HT1080 (cell line): ENCODE data around the gene RYR1. TPM values are rescaled to one million over a fixed set of nuclear protein-coding genes. Genes with fewer than 3 reads are reported as not detected.
A peak's percentile ranks its signal among the peaks of the same experiment; 100 is the strongest.
"Not testable (repeated sequence)": the region's sequence is repeated elsewhere in the genome, so short reads cannot be mapped to it uniquely, and the experiment has no call there.

Experiments used
- DNase-seq: peaks from one replicate; pipeline ENCODE4 v3.0.0-alpha.2; 2015; ENCODE audit warnings: low read depth
- total RNA-seq: library from RNA; depleted of rRNA; stranded (reverse); fragments of >200 nt; shearing (Covaris generic); gene quantifications from 2 replicates; pipeline ENCODE4 v1.2.3, GENCODE V29; 2014

RYR1 gene
- total RNA-seq, 1 experiment from 2014 or later: not detected

GRCh38 chr19:38399537-38399936 lies 34.0 kb upstream of the RYR1 start:
- no peak for DNase-seq

GRCh38 chr19:38400361-38400760 lies 33.1 kb upstream of the RYR1 start:
- no peak for DNase-seq

DNA sequence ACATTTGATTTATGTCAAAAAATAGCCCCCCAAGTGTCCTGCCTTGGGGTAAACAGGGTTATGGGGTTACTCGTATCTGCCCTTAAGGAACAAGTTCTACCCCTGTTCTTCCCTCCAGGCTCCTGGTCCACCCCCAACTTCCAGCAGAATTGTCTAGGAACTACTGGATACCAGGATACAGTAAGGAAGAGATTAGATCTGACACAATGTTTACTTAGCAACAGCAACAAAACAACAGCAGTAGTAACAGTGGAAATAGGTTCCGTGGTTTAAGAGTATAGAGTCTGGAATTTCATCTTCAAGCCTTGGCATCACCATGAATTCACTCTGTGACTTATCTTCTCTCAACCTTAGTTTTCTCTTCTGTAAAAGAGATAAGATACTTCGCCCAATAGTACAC lies 32.3 kb upstream of the RYR1 start:
- peak; percentile 33 for DNase-seq

GRCh38 chr19:38402623-38402966 lies 30.9 kb upstream of the RYR1 start:
- no peak for DNase-seq

- DNase-seq: peak; percentile 94
These were observed 30.4 kb upstream of the RYR1 start, which contains the start of gene FAM98C for GRCh38 chr19:38402967-38403674. FAM98C (plus strand) TSS chr19:38403093; CDS start chr19:38403154, 61 bp downstream.

GRCh38 chr19:38404858-38405257 lies 28.6 kb upstream of the RYR1 start:
- no peak for DNase-seq

GRCh38 chr19:38405276-38405675 lies 28.2 kb upstream of the RYR1 start:
- no peak for DNase-seq

DNA sequence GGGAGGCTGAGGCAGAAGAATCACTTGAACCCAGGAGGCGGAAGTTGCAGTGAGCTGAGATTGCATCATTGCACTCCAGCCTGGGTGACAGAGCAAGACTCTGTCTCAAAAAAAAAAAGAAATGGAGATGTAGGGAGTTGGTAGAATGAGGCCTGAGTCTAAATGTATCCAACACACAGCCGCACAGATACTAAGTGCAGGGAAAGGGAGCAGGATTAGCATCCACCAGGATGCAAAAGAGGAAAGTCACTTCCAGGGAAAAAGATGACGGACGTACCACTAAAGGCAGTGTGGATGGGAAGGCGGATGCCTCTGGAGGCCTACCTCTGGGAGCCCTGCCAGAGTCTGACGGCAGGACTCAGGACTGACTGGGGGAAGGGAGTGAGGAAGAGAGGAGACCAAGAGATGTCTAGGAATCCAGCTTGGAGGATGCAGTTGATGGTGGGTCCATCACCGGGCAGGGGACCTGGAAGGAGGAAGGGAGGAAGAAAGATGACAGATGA lies 23.8 kb upstream of the RYR1 start:
- DNase-seq: peak; percentile 50

DNA sequence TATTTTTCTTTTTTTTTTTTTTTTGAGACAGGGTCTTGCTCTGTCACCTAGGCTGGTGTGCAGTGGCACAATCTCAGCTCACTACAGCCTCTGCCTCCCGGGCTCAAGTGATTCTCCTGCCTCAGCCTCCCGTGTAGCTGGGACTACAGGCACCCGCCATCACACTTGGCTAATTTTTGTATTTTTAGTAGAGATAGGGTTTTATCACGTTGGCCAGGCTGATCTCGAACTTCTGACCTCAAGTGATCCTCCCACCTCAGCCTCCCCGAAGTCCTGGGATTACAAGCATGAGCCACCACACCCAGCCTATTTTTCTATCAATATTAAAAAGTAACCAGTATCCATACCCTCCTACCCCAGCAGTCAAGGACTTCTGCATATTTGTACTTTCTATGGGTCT lies 23.1 kb upstream of the RYR1 start:
- DNase-seq: not testable (repeated sequence)

- DNase-seq: no peak
These were observed 22.3 kb upstream of the RYR1 start for GRCh38 chr19:38411041-38411712.

- not testable (repeated sequence) for DNase-seq
These were observed 21.6 kb upstream of the RYR1 start for GRCh38 chr19:38411898-38412297.

- no peak for DNase-seq
These were observed 21.0 kb upstream of the RYR1 start for GRCh38 chr19:38412491-38412890.

DNA sequence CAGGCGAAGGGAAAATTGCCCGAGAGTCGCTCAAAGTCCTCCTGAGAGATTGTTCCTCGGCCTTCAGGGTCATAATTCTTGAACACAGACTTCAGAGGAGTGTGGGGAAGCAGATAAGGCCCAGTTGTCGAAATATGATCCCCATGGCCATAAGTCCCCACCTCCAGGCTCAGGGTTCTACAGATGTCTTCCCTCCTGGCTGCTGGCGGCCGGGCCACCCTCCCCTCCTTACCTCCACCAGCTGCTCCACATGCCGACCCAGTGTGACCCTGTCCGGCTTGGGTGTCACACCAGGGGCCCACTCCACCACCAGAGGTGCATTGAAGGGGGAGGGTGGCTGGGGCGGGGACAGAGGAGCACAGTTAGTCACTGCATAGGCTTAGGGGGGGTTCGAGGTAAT lies 20.5 kb upstream of the RYR1 start:
- no peak for DNase-seq

- no peak for DNase-seq
These were observed 20.1 kb upstream of the RYR1 start for GRCh38 chr19:38413416-38413815.

DNA sequence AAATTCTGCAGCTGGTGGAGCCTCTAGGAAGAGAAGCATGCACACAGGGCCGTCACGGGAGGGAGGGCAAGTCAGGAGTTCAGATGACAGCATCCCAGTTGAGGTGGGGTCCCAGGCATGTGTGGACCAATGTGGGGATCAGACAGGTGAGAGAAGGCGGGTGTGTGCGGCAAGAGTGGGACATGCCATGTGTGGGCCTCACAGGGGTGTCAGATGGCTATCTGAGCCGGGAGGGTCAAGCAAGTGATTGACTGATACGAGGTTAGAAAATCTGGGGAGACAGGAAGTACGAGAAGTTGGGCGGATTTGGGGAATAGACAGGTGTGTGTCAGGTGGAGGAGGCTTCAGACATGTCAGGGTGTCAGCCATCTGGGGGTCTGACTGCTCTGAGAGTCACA lies 16.3 kb upstream of the RYR1 start:
- DNase-seq: no peak

GRCh38 chr19:38417544-38418506 lies 15.7 kb upstream of the RYR1 start:
- DNase-seq: no peak

- DNase-seq: no peak
These were observed 12.6 kb upstream of the RYR1 start for GRCh38 chr19:38420935-38421334.

DNA sequence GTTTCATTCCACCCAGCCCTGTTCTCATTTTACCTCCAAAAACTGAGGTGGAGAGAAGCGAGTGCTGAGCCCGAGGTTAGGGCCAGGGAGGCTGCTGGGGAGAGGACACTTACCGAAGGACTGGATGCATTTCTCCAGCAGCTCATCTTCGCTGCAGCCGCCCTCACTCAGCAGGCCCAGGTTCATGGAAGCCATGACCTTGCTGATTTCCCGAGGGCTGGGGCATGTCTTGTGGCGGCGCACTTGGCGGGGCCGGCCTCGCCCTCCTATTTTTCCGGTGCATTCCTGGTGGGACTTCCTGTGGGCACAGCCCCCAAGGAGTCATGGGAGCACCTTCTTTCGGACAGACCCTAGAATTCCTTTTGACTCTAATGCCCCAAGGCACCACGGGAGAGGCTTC lies 11.6 kb upstream of the RYR1 start:
- DNase-seq: no peak

- DNase-seq: no peak
These were observed 11.1 kb upstream of the RYR1 start for GRCh38 chr19:38422438-38422837.

- DNase-seq: no peak
These were observed 9.2 kb upstream of the RYR1 start for GRCh38 chr19:38424272-38424671.

GRCh38 chr19:38425222-38425809 lies 8.2 kb upstream of the RYR1 start:
- no peak for DNase-seq
